CD4-positive, alpha-beta T cell treated with Interleukin-6 at 100 ng/mL for 8 hours (primary cell): ENCODE results near the gene CAMK4.
A peak's percentile ranks its signal among the peaks of the same experiment; 100 is the strongest.

Experiments
- DNase-seq: peaks from one replicate; pipeline ENCODE4 v3.0.0-alpha.2; 2020; ENCODE audit warnings: mixed read lengths, low spot score

The CAMK4 gene

DNA sequence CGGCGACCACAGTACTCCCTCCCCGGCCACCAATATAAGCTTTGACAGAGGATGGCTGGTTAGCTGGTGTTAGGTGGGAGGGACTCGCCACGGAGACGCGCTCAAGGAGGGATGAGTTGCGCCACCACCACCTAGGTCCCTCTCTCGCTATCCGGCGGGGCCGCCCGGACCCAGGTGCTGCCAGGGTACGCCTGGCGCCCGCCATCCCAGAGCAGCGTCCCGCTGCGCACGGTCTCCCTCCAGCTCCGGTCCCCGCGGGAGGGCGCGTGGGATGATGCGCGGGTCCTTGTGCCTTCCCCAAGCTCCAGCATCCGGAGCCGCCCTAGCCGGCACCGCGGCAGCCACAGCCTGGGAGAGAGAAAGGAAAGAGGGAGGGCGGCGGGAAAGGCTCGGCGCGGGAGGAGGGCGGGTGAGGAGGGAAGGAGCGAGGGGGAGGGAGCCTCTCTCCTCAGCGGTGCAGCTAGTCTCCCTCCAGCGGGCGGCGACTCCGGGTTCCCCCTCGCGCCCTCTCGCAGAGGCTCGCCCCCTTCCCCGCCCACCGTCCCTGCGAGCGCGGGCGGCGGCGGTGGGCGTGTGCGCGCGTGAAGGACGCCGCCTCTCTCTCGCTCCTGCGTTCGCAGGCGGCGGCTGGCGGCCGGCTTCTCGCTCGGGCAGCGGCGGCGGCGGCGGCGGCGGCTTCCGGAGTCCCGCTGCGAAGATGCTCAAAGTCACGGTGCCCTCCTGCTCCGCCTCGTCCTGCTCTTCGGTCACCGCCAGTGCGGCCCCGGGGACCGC is at the start of gene CAMK4:
Gene CAMK4 (plus strand): TSS at position 598 of the 774 bp plus-strand sequence. CDS start 100 bp downstream, at position 698.
- peak; percentile 78 for DNase-seq

GRCh38 chr5:111183064-111183463 is 41.1 kb upstream of the CAMK4 start:
- no peak for DNase-seq

DNA sequence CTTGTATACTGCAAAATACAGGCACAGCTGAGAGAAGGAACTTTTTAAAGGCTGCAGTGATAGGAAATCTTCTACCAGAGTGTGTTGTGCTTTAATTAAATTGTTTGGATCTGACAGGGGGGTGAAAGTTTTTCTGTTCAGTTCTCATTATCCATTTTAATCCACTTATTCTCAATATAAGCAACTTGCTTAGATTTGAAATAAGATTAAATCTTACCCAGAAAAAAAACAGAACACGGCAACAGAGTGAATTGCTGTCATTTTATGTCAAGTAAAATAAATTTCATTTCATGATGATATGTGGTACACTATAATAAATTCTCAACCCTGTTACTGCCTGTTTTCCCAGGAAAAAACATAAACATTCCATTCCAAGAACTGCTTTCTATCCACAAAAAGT is 37.1 kb upstream of the CAMK4 start:
- DNase-seq = no peak

DNA sequence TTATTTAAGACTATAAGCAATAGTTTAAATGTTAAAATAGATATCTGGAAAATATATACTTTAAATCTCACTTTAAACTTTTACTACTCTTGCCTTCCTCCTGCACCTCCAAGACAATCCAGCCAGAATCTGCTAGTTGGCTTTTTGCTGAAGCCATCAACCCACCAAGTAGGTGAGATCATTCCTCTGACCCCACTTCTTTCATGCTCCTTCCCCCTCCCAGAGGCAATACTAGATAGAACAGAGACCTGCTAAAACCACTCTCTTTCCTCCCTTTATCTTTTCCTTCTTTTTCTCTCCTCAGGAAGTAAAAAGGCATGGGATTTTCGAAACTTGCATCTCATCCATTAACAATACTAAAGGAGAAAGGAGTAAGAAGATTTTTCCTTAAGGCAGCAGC is 30.1 kb upstream of the CAMK4 start:
- no peak for DNase-seq

DNA sequence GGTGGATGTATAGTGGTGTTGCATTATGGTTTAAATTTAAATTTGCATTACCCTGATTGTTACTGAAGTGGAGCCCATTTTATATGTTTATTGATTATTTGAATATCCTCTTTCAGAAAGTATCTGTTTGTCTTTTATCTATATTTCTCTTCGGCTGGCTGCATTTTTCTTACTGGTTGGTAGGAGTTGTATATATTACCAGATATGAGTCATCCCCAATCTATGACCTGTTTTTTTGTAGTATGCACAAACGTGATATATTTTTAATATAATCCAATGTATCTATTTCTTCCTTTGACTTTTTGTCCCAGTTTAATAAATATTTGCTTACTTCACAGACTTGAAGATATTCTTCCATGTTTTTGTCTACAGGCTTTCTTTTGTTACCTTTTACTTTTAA is 29.3 kb upstream of the CAMK4 start:
- no peak for DNase-seq

GRCh38 chr5:111197523-111197922 is 26.7 kb upstream of the CAMK4 start:
- no peak for DNase-seq

DNA sequence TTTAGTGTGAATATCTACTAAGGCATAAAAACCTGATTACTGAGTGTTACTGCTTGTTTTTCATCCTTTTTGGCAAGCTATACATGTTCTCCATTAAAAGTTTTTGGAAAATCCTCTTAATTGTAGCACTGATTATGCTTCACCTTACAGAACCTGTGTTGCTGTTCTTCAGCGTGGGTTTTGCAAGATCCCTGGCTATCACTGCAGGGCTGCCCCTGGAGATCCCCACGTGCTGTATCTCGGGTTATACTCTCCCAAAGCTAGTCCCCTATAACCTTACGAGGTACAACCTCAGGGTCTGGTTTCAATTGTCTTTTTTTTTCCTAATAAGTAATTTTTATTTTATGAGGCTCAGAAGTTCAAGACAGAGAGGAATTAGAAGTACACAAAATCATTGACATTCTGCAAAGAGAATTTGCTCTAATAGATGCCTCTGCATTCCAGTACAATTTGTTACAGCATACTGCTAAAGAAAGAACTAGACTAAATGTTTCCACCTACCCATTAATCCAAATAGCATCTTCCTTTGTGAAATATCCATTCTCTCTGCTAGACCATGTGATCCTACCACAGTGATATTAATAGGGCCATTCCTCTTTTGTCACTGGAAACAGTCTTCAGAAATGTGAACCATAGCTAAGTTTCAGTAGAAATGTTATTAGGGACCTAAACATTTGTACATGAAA is 25.8 kb upstream of the CAMK4 start:
- no peak for DNase-seq

DNA sequence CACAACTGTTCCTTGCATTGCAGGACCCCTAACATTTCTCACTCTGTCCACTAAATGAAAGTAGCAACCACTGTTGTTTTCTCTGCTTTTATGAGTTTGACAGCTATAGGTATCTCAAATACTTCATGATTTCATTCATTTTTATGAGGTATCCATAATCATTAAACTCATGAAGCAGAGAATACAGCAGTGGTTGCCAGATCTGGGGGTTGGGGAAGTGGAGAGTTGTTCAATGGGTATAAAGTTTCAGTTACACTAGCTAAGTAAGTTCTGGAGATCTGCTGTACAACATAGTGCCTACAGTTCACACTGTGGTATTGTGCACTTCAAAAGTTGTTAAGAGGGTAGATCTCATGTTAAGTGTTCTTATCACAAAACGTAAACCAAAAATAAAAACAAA is 23.4 kb upstream of the CAMK4 start:
- no peak for DNase-seq

GRCh38 chr5:111201705-111202104 is 22.5 kb upstream of the CAMK4 start:
- no peak for DNase-seq

DNA sequence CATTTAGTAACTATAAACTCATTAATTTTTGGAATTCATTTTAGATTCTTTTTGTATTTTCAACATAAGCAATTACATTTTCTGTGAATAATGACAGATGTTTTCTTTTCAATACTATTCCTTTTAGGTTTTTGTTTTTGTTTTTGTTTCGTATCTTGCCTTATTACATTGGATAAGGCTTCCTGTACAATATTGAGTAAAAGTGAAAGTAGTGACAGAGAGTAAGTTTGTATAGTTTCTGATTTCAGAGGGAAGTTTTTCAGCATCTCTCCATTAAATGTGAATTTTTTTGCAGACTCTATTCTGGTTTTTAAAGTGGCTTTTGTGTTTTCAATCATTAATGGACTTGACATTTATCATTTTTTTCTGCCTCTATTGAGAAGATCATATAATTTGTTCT is 12.8 kb upstream of the CAMK4 start:
- no peak for DNase-seq

DNA sequence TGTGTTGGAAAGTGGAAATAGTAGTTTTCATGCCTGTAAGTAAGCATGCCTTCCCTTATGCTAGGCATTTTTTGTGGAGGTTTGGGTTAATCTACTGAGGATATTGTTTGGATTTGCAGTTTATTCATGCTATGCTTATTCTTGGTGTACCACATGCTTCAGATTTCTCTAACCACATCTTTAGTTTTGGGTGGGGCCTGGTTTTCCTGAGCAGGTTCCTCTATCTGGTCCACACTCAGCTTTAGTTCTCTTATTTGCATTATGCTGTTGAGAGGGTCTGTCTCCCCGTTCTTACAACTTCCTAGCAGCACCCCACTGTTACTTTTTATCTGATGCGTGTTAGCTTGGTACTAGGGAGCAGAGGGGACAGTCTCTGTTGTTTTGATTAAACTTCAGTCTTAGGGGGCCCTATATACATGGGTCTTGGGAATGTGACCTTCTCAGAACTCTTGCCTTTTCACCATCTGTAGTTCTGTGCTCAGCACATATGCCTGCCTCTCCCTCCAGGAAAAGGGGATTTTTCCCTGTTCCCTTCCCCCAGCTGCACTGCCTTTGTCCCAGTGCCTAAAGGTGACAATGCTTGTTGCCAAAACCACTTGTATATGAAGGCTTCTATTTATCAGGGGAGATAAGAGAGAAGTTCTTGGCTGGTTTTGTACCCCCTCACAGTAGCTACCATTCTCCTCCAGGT is 10.0 kb upstream of the CAMK4 start:
- DNase-seq = no peak

DNA sequence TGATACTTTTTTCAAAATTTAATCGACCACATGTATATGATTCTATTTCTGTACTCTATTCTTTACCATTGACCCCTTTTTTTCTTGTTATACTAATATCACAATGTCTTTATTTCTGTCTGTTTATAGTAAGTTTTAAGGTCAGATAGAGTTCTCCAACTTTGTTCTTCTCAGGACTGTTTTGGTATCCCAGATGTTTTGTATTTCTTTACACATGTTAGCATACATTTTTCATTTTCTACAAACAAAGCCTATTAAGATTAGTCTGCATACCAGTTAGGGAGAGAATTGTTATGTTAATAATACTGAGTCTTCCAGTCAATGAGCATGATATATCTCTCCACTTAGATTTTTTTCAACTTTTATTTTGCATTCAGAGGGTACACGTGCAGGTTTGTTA is 8.2 kb upstream of the CAMK4 start:
- DNase-seq = no peak

- DNase-seq = no peak
These were observed 3.0 kb upstream of the CAMK4 start for GRCh38 chr5:111221139-111221538.

DNA sequence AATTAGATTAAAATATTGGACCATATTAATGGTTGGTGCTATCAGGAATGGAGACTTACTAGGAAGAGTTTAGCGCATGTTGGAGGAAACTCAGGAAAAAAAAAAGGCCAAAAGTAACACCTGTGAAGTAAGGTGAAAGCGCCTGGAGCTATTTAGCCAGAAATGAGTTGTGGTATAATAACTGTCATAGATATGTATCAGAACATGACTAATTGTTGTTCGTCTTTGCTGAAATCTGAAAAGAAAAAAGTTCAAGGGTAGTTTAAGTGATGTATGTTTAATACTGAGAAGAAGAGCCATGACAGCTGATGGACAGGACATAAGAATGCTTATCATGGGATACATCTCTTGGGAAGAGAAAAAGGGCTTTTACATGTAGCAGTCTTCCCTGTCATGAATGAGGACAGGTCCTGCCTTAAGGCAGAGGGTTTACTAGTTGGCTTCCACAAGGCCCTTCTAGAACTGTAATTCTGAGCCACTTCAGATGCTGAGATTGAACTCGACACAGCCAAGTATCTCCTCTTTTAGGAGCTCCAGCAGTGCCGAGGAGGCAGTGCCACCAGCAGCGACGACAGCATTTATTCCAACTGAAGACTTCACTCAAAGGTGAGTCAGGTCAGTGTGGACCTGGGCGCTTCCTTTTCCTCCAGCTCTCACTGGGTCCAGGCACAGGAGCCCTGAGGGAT is 940 bp upstream of the CAMK4 start:
- DNase-seq = no peak

- DNase-seq = no peak
These were observed 569 bp downstream of the CAMK4 start for GRCh38 chr5:111224561-111225345.

- DNase-seq = peak; percentile 44
These were observed 1.7 kb downstream of the CAMK4 start for GRCh38 chr5:111225926-111226325.

DNA sequence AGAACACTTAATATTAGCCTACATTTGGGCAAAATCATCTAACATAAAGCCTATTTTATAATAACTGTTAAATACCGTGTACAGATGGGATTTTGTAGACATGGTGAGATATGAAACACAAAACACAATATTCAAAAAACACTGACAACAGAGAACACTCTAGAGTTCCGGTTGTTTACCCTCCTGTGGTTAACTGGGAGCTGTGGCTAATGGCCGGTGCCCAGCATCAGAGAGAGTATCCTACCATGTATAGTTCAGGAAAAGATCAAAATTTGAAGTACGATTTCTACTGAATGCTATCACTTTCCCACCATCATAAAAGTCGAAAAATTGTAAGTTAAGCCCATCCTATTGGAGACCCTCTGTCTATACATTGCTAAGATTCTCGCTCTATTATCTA is 2.4 kb downstream of the CAMK4 start:
- DNase-seq = no peak

GRCh38 chr5:111227226-111227782 is 3.1 kb downstream of the CAMK4 start:
- no peak for DNase-seq

DNA sequence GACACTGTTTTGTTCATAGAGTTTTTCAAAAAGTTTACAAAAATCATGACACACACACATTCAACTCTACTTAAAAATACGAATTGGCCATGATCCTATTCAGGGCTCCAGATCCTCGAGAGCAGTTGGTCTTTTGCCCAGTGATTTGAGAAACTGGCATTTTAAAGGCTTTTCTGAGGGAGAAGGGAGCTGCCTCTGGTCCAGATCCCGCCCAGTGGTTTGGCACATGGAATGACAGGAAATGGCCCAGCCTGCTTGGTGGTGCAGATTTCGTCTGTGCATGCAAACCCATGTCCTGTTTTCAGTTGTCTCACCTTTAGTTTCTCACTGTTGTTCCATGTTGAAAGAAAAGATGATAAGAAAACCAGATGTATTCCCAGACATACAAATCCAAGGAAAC is 3.6 kb downstream of the CAMK4 start:
- DNase-seq = peak; percentile 51

GRCh38 chr5:111228520-111229220 is 4.5 kb downstream of the CAMK4 start:
- DNase-seq = no peak
